NCI-H226 (cell line): ENCODE measurements around the gene MAG.
"Not testable (repeated sequence)": the region's sequence is repeated elsewhere in the genome, so short reads cannot be mapped to it uniquely, and the experiment has no call there.

Experiments
- DNase-seq: peaks from one replicate; pipeline ENCODE4 v3.0.0-alpha.2; 2015

MAG gene

DNA sequence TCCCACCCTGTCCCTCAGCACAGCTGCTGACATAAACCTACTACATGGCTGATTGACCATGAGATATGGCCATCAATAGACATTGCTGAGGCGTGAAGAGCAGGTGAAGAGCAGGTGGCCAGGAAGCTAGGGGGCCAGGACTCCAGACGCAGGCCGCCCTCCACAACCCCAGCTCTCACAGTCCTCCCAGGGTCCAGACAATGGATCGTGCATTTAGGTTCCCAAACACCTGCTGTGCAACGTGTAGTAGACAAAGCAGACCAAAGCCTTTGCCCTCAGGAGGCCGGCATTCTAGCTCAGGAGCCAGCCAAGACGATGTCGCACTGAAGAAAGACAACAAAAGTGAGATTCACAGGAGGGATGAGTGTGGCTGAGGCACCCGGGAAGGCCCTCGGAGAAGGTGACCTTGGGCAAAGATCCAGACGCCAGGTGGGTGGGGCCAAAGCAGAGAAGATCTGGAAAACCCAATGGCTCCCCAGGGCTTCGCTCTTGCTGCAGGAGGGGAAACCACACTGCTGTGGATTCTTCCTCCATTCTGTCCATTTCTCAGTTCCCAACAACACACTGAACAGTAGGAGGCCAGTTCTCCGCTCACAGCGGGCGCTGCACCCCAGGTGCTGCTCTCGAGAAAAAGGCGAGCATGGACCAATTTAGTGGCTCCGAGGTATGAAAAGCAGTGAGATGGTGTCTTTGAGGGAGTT, 57.1 kb downstream of the MAG start:
- DNase-seq = no peak

DNA sequence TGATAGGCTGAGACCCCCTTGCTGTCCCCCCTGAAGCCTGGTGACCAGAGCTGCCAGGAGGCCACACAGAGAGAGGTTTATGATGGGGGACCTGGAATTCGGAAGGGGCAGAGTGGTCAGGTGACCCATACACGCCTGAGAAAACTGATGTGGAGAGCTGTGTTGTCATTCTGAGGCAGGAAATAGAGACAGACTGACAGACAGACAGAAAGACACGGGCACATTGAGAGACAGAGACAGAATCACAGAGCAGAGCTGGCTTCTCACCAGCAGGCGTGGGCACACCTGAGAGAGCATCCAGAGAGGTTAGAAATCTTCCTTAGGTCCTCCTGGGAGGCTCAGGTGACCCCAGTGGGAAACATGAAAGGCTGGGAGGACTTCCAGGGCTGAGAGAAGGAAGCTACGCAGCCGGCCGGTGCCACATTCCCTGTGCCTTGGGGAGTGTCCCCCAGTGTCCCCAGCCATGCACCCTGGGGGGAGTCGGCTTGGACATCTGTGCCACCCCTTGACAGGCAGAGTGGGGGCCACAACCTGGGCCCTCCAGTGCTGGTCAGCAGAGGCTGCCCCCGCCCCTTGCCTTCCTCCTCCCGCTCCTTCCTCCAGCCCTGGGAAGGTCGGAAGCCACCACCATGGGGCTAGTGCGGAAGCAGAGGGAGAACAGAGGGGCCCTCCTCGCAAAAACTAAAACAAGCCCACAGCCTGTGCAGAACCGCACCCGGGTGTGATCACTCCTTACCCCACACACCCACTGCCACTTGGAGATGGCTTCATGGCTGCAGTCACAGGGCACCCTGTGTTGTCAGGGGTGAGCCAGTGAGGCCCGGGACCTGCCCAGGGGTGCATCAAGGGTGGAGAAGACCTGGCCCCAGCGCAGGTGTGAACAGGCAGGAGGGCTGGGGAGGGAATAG, 57.9 kb downstream of the MAG start:
- no peak for DNase-seq

DNA sequence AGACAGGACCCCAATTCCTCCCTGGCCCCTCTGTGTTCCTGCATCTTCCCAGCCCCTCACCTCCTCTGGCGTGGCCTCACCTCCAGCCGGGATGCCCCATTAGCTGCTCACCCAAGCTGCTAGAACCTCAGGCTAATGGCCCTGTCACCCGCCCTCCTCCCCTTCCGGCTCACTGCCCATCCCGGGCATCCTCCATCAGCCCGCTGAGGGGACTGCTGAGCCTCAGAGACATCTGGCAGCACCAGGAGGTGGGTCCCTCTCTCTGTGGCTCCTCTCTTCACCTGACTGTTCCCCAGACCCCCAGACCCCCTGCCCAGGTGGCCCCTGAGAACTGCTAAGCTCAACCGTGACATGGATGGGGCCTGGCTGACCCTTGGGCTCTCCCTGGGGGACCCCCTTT, 58.6 kb downstream of the MAG start:
- DNase-seq = no peak

DNA sequence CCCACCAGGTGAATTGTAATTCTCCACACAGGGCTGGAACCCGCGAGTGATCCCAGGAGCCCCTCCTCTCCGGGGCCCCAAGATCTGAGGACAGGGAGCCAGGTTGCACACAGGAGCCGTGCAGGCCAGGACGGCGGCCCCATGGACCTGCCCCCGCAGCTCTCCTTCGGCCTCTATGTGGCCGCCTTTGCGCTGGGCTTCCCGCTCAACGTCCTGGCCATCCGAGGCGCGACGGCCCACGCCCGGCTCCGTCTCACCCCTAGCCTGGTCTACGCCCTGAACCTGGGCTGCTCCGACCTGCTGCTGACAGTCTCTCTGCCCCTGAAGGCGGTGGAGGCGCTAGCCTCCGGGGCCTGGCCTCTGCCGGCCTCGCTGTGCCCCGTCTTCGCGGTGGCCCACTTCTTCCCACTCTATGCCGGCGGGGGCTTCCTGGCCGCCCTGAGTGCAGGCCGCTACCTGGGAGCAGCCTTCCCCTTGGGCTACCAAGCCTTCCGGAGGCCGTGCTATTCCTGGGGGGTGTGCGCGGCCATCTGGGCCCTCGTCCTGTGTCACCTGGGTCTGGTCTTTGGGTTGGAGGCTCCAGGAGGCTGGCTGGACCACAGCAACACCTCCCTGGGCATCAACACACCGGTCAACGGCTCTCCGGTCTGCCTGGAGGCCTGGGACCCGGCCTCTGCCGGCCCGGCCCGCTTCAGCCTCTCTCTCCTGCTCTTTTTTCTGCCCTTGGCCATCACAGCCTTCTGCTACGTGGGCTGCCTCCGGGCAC, 59.6 kb downstream of the MAG start:
- DNase-seq = no peak

DNA sequence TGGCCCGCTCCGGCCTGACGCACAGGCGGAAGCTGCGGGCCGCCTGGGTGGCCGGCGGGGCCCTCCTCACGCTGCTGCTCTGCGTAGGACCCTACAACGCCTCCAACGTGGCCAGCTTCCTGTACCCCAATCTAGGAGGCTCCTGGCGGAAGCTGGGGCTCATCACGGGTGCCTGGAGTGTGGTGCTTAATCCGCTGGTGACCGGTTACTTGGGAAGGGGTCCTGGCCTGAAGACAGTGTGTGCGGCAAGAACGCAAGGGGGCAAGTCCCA, 60.2 kb downstream of the MAG start:
- no peak for DNase-seq

DNA sequence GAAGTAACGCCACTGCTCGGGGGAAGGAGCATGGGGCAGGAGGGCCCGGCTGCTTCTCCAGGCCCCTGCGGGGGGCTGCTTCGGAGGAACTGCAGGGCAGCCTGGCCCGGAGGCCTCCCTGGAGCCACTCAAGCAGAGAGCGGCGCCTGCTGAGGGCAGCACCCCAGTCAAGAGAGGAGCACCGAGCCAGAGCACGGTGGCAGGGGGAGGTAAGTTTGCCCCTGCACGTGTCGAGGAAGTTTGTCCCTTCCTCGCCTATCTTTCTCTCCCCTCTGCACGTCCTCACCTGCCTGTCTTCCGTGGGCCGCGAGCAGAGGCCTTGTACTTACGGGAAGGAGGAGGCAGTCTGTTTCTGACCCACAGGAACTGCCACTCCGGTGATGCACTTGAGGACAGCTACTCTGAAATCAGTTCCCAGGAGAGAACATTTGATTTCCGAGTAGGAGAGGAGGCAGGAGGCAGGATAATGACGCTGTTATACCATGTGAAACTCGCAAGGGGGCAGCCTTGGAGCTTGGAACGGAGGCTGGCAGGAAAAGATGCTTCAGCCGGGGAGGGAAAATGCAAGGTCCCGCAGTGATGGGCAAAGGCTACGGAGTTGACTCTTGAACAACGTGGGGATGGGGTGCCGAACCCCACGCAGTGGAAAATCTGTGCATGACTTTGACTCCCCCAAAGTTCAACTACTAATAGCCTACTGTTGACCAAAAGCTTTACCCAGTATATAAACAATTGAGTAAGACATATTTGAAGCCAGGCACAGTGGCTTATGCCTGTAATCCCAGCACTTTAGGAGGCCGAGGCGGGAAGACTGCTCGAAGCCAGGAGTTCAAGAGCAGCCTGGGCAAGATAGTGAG, 60.7 kb downstream of the MAG start:
- peak; percentile 57 for DNase-seq

DNA sequence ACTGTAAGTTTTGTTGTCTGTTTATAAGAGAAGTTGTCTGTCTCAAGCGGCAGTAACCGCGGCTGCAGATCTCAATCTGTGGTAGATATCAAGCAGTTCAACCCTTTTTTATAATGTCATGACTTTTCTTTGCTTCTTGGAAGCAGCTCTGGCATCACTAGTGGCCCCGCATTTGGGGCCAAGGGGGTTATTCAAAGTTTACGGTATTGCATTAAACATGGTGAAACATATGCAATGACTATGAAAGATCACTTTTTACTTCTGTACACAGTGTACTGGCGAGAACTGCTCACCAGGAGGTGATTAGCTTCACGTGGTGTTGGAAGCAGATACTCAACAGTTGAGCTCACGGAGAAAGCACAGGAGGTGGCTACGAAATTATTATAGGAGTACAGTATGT, 61.7 kb downstream of the MAG start:
- DNase-seq = no peak

DNA sequence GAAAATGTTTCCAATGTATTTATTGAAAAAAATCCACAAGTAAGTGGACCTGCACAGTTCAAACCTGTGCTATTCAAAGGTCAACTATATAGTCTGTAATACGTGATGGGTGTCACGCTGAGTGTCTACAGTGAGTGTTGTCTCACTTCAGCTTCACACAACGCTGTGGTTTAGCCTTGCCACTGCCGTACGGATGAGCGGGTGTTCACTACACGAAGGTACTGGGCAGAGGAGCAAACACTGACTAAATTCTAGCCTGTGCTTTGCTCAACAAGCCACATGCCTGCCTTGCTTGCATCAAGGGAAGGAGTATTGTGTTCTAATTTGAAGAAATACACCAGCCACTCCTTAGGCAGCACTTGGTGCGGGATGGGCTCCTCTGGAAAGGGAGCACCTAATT, 62.9 kb downstream of the MAG start:
- no peak for DNase-seq

DNA sequence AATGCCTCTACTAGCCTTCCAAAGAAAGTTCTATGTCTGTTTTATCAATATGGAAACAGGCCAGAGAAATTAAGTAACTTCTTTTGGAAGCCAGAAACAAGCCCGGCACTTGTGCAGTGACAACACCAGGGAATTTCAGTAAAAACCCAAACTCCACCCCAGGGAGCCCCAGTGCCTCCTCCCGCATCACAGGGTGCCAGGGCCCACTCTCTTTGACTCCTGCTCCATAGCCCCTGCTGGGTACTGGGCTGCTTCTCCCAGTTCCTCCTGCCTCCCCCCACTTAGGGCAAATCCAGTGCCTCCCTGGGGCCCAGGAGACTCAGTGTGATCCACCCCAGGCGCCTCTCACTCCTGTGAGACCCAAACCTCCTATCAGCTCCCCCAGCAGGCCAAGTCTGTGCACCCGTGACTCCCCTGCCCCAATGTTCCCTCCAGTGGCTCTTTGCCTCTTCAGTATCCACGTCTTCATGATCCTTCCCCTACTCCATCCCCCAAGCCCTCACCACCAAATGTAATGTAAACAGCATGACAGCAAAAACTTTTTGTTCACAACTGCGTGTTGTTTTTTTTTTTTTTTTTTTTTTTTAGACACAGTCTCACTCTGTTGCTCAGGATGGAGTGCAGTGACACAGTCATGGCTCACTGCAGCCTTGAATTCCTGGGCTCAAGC, 64.0 kb downstream of the MAG start:
- no peak for DNase-seq

DNA sequence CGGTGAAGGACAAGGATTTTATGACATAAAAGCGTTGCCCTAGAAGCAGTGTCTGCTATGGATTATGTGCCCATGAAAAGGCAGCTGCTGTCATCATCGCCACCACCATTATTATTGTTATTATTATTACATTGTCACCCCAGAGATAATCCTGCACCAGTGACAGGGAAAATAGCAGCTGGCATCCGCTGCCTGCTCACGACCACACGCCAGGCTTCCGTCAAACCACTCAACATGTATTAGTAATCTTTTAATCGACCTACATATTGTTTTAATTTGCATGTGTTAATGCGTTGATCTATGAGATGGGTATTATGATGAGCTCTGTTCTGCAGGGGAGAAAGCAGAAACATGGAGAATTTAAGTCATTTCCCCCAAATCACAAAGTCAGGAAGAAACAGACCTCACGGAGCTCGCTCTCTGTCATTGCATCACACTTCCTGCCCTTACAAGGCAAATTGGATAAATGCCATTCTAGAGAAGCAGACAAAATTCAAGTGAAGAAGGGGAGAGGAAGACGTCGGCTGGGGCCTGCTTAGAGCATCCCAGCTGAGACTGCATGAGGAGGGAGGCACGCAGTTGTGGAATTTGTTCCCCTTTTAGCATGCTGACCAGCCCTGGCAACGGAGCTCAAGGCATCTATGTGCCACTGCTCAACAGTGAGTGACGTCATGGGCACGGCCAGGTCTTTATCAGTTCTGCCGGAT, 66.1 kb downstream of the MAG start, which contains the start of gene FFAR3:
Gene FFAR3, plus strand, starts transcription at position 594 of the 707 bp plus-strand sequence. CDS start 431 bp downstream, outside the sequence.
- DNase-seq = no peak

DNA sequence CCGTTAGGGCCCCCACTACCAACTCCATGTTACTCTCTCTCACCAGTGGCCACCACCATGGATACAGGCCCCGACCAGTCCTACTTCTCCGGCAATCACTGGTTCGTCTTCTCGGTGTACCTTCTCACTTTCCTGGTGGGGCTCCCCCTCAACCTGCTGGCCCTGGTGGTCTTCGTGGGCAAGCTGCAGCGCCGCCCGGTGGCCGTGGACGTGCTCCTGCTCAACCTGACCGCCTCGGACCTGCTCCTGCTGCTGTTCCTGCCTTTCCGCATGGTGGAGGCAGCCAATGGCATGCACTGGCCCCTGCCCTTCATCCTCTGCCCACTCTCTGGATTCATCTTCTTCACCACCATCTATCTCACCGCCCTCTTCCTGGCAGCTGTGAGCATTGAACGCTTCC, 66.9 kb downstream of the MAG start:
- not testable (repeated sequence) for DNase-seq

DNA sequence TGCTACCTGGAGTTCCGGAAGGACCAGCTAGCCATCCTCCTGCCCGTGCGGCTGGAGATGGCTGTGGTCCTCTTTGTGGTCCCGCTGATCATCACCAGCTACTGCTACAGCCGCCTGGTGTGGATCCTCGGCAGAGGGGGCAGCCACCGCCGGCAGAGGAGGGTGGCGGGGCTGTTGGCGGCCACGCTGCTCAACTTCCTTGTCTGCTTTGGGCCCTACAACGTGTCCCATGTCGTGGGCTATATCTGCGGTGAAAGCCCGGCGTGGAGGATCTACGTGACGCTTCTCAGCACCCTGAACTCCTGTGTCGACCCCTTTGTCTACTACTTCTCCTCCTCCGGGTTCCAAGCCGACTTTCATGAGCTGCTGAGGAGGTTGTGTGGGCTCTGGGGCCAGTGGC, 67.4 kb downstream of the MAG start:
- DNase-seq = not testable (repeated sequence)

DNA sequence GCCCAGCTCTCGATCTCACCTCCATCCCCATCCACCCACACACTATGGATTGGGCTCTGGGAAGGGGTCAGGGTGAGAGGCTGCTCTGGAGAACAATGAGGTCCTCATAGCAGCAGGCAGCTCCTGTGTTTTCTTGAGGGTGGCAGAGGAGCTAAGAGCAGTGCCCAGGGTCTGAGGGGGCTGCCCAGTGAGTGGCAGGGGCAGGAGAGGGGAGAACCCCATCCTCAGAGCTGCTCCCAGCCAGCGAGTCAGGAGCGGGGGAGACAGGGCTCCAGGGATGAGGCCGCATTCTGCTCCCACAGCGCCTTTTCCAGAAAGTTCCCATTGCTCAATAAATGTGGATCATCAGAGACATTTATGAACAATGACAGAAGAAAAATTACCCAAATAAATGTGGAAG, 68.1 kb downstream of the MAG start:
- DNase-seq = not testable (repeated sequence)

DNA sequence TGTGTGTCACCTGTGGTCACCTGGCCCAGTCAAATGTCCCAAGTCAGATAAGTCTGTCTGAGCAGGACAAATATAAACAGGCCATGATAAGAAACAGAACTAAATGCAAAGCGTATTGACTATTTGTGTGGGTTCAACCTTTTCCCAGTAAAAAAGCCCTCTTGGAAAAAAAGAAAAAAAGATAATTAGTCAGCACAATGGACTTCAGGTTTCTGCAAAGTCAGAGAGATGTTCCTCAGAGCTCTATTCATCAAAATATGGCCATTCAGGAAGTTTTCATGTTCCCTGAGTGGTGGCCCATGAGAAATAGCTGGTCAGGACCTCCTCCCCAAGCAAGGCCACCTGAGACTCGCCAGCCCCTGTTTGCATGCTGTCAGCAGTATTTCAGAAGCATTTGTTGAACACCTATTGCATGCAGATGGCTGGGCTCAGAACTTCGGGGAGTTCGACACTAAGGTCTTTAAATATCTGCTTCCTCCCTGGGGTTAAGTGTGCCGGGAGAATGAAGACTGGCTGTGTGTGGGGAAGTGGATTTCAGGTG, 69.0 kb downstream of the MAG start:
- no peak for DNase-seq

DNA sequence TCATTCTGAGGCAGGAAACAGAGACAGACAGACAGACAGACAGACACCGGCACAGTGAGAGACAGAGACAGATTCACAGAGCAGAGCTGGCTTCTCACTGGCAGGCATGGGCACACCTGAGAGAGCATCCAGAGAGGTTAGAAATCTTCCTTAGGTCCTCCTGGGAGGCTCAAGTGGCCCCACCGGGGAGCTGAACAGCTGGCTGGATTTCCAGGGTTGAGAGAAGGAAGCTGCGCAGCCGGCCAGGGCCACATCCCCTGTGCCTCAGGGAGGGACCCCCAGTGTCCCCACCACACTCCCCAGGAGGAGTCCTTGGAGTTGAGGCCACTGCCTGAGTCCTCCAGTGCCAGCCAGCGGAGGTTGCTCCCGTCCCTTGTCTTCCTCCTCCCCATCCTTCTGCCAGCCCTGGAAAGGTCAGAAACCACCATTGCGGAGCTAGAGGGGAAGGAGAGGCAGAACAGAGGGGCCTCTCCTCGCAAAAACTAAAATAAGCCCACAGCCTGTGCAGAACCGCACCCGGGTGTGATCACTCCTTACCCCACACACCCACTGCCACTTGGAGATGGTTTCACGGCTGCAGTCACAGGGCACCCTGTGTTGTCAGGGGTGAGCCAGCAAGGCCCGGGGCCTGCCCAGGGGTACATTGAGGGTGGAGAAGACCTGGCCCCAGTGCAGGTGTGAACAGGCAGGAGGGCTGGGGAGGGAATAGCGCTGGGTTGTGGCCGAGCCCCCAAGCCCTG, 70.5 kb downstream of the MAG start:
- DNase-seq = no peak

DNA sequence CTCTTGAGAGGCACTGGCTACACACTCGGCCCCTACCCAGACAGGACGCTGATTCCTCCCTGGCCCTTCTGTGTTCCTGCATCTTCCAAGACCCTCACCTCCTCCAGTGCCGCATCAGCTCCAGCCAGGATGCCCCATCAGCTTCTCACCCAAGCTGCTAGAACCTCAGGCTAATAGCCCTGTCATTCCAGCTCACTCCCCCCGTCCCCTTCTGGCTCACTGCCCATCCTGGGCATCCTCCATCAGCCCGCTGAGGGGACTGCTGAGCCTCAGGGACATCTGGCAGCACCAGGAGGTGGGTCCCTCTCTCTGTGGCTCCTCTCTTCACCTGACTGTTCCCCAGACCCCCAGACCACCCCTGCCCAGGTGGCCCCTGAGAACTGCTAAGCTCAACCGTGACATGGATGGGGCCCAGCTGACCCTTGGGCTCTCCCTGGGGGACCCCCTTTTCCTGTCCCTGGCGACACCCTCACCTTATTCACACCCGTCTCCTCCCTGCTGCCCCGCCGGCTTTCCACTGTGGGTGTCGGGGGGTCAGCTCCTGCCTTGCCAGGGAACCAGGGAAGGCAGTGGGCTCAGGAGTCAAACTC, 71.1 kb downstream of the MAG start:
- no peak for DNase-seq
